HL-60 (cell line): ENCODE results near the gene CAMK1D.

ENCODE experiments used
- DNase-seq, 2 experiments: peaks; one replicate each; pipeline ENCODE4 v3.0.0-alpha.2; 2010 to 2020; ENCODE audit warnings: low read depth in 1 of 2, low spot score in 1 of 2
- H3K27ac ChIP-seq: fragments of 250-450 bp; sonication (Bioruptor Pico); replicated peaks from 2 replicates; pipeline ENCODE4 v1.5.1; 2020; ENCODE audit warnings: mild to moderate bottlenecking, moderate library complexity
- H3K27me3 ChIP-seq: fragments of 250-450 bp; sonication (Bioruptor Pico); 2 replicates; pipeline ENCODE4 v1.5.1; 2021; ENCODE audit warnings: mild to moderate bottlenecking, moderate library complexity; ENCODE audit not compliant: insufficient read depth, poor library complexity, severe bottlenecking
- H3K4me3 ChIP-seq: replicated peaks from 2 replicates; pipeline ENCODE4 v1.5.1; 2011; ENCODE audit warnings: mild to moderate bottlenecking, control low read depth, low read length; ENCODE audit not compliant: insufficient read depth
- GABPA ChIP-seq: IDR thresholded peaks from 2 replicates; pipeline ENCODE4 v1.6.1; 2012; ENCODE audit warnings: low read depth
- POLR2AphosphoS5 ChIP-seq: IDR thresholded peaks from 2 replicates; pipeline ENCODE4 v1.6.1; 2012; ENCODE audit warnings: low read depth
- SPI1 ChIP-seq: IDR thresholded peaks from 2 replicates; pipeline ENCODE4 v1.6.1; 2012; ENCODE audit warnings: low read depth, mild to moderate bottlenecking, borderline replicate concordance
- TF ChIP-seq, protein P1 (sequence below): IDR thresholded peaks from 2 replicates; pipeline ENCODE4 v1.6.1; 2012; ENCODE audit warnings: low read depth; ENCODE audit not compliant: insufficient replicate concordance
- TF ChIP-seq, protein P2 (sequence below): IDR thresholded peaks from one replicate; pipeline ENCODE4 v1.5.1; 2011; ENCODE audit warnings: low read length, control low read depth, inconsistent platforms; ENCODE audit not compliant: insufficient read depth

Gene CAMK1D

DNA sequence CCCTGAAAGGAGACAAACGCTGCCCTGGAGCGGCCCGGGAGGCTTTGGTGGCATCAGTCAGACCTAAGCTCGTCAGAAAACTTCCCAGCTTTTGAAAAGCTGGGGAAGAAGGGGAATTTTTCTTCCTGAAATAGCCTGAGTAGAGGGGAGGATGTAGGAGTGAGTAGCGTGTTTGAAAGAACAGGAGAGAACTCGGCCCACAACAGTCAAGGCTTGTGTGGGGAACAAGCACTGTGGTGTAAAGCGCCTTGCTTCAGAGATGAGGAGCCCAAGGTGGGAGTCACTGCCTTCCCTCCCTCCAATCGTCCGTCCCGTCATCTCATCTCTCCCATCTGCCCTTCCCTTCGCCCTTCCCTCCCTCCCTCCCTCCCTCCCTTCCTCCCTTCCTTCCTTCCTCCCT is 273.3 kb downstream of the CAMK1D start:
- H3K27ac ChIP-seq, result no peak overlapping the region
- no peak for DNase-seq
- TF ChIP-seq, protein P1, sequence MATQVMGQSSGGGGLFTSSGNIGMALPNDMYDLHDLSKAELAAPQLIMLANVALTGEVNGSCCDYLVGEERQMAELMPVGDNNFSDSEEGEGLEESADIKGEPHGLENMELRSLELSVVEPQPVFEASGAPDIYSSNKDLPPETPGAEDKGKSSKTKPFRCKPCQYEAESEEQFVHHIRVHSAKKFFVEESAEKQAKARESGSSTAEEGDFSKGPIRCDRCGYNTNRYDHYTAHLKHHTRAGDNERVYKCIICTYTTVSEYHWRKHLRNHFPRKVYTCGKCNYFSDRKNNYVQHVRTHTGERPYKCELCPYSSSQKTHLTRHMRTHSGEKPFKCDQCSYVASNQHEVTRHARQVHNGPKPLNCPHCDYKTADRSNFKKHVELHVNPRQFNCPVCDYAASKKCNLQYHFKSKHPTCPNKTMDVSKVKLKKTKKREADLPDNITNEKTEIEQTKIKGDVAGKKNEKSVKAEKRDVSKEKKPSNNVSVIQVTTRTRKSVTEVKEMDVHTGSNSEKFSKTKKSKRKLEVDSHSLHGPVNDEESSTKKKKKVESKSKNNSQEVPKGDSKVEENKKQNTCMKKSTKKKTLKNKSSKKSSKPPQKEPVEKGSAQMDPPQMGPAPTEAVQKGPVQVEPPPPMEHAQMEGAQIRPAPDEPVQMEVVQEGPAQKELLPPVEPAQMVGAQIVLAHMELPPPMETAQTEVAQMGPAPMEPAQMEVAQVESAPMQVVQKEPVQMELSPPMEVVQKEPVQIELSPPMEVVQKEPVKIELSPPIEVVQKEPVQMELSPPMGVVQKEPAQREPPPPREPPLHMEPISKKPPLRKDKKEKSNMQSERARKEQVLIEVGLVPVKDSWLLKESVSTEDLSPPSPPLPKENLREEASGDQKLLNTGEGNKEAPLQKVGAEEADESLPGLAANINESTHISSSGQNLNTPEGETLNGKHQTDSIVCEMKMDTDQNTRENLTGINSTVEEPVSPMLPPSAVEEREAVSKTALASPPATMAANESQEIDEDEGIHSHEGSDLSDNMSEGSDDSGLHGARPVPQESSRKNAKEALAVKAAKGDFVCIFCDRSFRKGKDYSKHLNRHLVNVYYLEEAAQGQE, result no peak
- no peak for TF ChIP-seq POLR2AphosphoS5
- TF ChIP-seq, protein P2, sequence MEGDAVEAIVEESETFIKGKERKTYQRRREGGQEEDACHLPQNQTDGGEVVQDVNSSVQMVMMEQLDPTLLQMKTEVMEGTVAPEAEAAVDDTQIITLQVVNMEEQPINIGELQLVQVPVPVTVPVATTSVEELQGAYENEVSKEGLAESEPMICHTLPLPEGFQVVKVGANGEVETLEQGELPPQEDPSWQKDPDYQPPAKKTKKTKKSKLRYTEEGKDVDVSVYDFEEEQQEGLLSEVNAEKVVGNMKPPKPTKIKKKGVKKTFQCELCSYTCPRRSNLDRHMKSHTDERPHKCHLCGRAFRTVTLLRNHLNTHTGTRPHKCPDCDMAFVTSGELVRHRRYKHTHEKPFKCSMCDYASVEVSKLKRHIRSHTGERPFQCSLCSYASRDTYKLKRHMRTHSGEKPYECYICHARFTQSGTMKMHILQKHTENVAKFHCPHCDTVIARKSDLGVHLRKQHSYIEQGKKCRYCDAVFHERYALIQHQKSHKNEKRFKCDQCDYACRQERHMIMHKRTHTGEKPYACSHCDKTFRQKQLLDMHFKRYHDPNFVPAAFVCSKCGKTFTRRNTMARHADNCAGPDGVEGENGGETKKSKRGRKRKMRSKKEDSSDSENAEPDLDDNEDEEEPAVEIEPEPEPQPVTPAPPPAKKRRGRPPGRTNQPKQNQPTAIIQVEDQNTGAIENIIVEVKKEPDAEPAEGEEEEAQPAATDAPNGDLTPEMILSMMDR, result no peak
- no peak for TF ChIP-seq SPI1
- no peak for TF ChIP-seq GABPA
- H3K4me3 ChIP-seq, result no peak overlapping the region
- H3K27me3 ChIP-seq, result no peaks in the 10 kb centered on the region

- Histone ChIP-seq H3K4me3 (no peak overlapping the region), H3K27ac (no peak overlapping the region), H3K27me3 (no peaks in the 10 kb centered on the region)
- no peak for DNase-seq
- TF ChIP-seq, protein P2, result no peak
- no peak for TF ChIP-seq SPI1
- TF ChIP-seq POLR2AphosphoS5, result no peak
- TF ChIP-seq, protein P1, result no peak
- TF ChIP-seq GABPA, result no peak
These were observed 276.2 kb downstream of the CAMK1D start for GRCh38 chr10:12625393-12626023.

- DNase-seq, result no peak
- no peak overlapping the region for H3K27ac ChIP-seq
These were observed 278.8 kb downstream of the CAMK1D start for GRCh38 chr10:12628153-12628552.

More at GRCh38 chr10:12628153-12628552, 278.8 kb downstream of the CAMK1D start:
- Histone ChIP-seq H3K27me3 (no peaks in the 10 kb centered on the region), H3K4me3 (no peak overlapping the region)
- no peak for TF ChIP-seq GABPA
- TF ChIP-seq, protein P1, result no peak
- TF ChIP-seq, protein P2, result no peak
- no peak for TF ChIP-seq POLR2AphosphoS5
- TF ChIP-seq SPI1, result no peak
